ENCODE data around the gene TLE6.

DNA sequence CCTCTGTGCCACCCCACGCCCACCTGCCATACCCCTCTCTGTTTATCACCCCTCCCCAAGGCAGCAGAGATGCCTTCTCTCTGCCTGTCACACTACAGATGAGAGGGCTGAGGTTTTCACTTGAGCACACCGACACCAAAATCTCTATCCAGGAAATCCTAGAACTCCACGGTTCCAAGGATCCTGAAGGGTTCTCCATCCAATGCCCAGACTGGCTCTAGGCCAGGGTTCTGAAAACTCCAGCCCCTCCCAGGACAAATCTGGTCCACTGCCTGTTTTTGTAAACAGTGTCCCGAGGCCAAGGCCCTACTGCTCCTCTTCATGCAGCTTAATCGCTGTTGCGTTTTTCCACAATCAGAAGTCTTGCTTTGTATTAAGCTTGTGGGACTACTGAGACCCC is 31.6 kb downstream of the TLE6 start:
- TF ChIP-seq CTCF (conservative IDR thresholded peaks at IDR 0.05; ENCODE audit: low read depth, low read length) (no peak), RAD21 (IDR thresholded peaks at IDR 0.05; ENCODE audit: low read length) (no peak), FOS (IDR thresholded peaks at IDR 0.05; ENCODE audit: low read depth, low read length) (no peak), POLR2A (IDR thresholded peaks at IDR 0.05; ENCODE audit: low read depth, low read length) (no peak), NFE2L2 (IDR thresholded peaks at IDR 0.05; ENCODE audit: low read depth, low read length) (no peak)
